Erythroblast (primary cell): ENCODE measurements around the gene KIF21B.

Experiments used
- GATA1 ChIP-seq: IDR thresholded peaks from 2 replicates; pipeline ENCODE4 v1.6.1; 2011; ENCODE audit warnings: low read depth, mild to moderate bottlenecking, control low read depth, low read length, moderate library complexity
- POLR2A ChIP-seq: IDR thresholded peaks from 2 replicates; pipeline ENCODE4 v1.6.1; 2011; ENCODE audit warnings: mild to moderate bottlenecking, low read length

GRCh38 chr1:201050515-201051277 is 27.2 kb upstream of the KIF21B start:
- no peak for TF ChIP-seq POLR2A
- TF ChIP-seq GATA1: no peak
